Measurements from ENCODE around the gene HIVEP3.

DNA sequence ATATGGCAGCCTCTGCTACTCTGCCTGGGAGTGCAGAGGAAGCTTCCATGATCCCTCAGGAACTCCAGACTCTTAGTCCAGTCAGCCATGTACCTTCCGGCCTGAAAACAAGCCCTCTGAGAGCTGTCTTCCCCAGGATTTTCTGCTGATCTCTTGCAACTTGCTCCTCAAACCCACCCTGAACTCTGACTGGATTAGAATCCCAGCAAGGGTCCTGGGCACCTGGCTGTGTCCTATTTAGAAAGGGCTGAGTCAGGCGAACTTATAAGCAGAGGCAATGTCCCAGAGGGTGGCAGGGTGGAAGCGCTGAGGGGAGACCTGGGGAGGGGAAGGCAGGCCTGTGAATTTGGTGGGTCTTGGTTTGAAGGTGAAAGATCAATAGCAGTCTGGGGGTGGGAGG, 249.8 kb downstream of the HIVEP3 start:
- TF ChIP-seq CTCF (IDR thresholded peaks at IDR 0.05; ENCODE audit: low read depth, low read length) (no peak), POLR2A (IDR thresholded peaks at IDR 0.05; ENCODE audit: extremely low read depth, insufficient read length) (no peak)
- TF ChIP-seq, protein P1, sequence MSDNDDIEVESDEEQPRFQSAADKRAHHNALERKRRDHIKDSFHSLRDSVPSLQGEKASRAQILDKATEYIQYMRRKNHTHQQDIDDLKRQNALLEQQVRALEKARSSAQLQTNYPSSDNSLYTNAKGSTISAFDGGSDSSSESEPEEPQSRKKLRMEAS (IDR thresholded peaks at IDR 0.05; ENCODE audit: low read depth, low read length) = no peak
